HepG2 (cell line): ENCODE data around the gene ZC3H18. TPM values are rescaled to one million over a fixed set of nuclear protein-coding genes. Genes with fewer than 3 reads are reported as not detected.

ENCODE experiments used
- DNMT1 ChIP-seq: sonication (generic); formaldehyde crosslinking; IDR thresholded peaks from 2 replicates; pipeline ENCODE4 v1.5.1; 2020; ENCODE audit warnings: mild to moderate bottlenecking, missing genetic modification reagents
- E2F1 ChIP-seq: sonication (generic); formaldehyde crosslinking; IDR thresholded peaks from 2 replicates; pipeline ENCODE4 v1.5.0; 2020; ENCODE audit warnings: missing genetic modification reagents
- HCFC1 ChIP-seq: fragments of 150-350 bp; IDR thresholded peaks from 2 replicates; pipeline ENCODE4 v1.6.1; 2014; ENCODE audit warnings: low read depth, low read length
- MAZ ChIP-seq, 2 experiments: sonication (generic) in 1 of 2; formaldehyde crosslinking in 1 of 2; IDR thresholded peaks; 2 replicates each; pipeline versions ENCODE4 v1.5.0 to v1.6.1; 2012 to 2020; ENCODE audit warnings: low read depth in 2 of 2, mild to moderate bottlenecking in 2 of 2, borderline replicate concordance in 1 of 2, improper control_type of control experiment in 1 of 2, low read length in 1 of 2, missing genetic modification reagents in 1 of 2, moderate library complexity in 1 of 2
- SIX4 ChIP-seq: sonication (generic); formaldehyde crosslinking; IDR thresholded peaks from 2 replicates; pipeline ENCODE4 v1.4.0; 2020; ENCODE audit warnings: missing genetic modification reagents
- SRSF4 ChIP-seq: fragments of 200-400 bp; formaldehyde crosslinking; IDR thresholded peaks from one replicate; pipeline ENCODE4 v1.6.1; 2018; ENCODE audit warnings: mild to moderate bottlenecking, low read depth, low read length, moderate library complexity; ENCODE audit not compliant: poor library complexity, severe bottlenecking
- THAP8 ChIP-seq: sonication (generic); formaldehyde crosslinking; IDR thresholded peaks from 2 replicates; pipeline ENCODE4 v1.5.1; 2020; ENCODE audit warnings: missing genetic modification reagents, mild to moderate bottlenecking, borderline replicate concordance
- ZEB1 ChIP-seq: IDR thresholded peaks from 2 replicates; pipeline ENCODE4 v1.6.1; 2012; ENCODE audit warnings: mild to moderate bottlenecking, low read depth, inconsistent platforms; ENCODE audit not compliant: insufficient replicate concordance
- ZNF280D ChIP-seq: sonication (generic); formaldehyde crosslinking; IDR thresholded peaks from 2 replicates; pipeline ENCODE4 v1.5.1; 2020; ENCODE audit warnings: mild to moderate bottlenecking, missing genetic modification reagents
- ZNF331 ChIP-seq: sonication (generic); formaldehyde crosslinking; IDR thresholded peaks from 2 replicates; pipeline ENCODE4 v1.4.0; 2020; ENCODE audit warnings: missing genetic modification reagents
- ZNF646 ChIP-seq: sonication (generic); formaldehyde crosslinking; IDR thresholded peaks from 2 replicates; pipeline ENCODE4 v1.9.0; 2021; ENCODE audit warnings: mild to moderate bottlenecking, missing genetic modification reagents
- ZNF720 ChIP-seq: sonication (generic); formaldehyde crosslinking; IDR thresholded peaks from 2 replicates; pipeline ENCODE4 v1.4.0; 2020; ENCODE audit warnings: missing genetic modification reagents
- polyA plus RNA-seq, 8 experiments: library from polyadenylated mRNA; depleted of rRNA in 3 of 8; stranded (reverse) in 7 of 8; unstranded in 1 of 8; fragments of >200 nt; fragmentation: Illumina TruSeq in 4 of 8; extraction: Trizol in 4 of 8; gene quantifications; 2 replicates each; pipeline versions ENCODE4 v1.2.1 to v1.2.3, GENCODE V29; 2011 to 2016; ENCODE audit warnings: low read depth in 4 of 8, missing spikeins in 1 of 8, mixed read lengths in 1 of 8; ENCODE audit not compliant: insufficient read depth in 1 of 8
- total RNA-seq, 5 experiments: library from RNA; depleted of rRNA; stranded (reverse); fragments of >200 nt; fragmentation: Illumina TruSeq; extraction: Trizol; gene quantifications; 2 replicates each; pipeline ENCODE4 v1.2.3, GENCODE V29; 2016; ENCODE audit warnings: low read depth in 1 of 5

Gene ZC3H18
- total and polyA plus RNA-seq, 2 of the 13 experiments (the other 11 are each of a cell fraction or from before 2014, with no cell fraction given): 11.2 to 27.4 TPM

DNA sequence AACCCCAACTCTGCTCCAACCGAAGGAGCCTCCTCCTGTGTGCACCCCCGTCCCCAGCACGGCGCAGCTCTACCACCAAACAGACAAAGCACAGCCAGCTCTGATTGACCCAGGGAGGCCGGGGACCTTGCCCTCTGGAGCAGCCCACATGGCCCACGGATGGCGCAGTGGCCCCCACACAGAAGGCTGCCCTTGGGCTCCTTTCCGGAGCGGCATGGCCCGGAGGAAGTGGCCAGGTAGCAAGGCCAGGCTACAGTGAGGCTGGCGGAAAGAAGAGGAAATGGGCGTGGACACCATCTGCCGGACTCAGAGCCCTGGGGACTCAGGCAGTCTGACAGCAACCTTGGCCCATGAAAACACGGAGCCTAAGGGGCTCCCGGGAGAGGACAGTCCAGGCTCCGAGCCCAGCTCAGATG, 19.9 kb upstream of the ZC3H18 start (continued):
- TF ChIP-seq E2F1 (CRISPR knock-in tag) (no peak), ZNF280D (CRISPR knock-in tag) (no peak), ZNF720 (CRISPR knock-in tag) (no peak), ZNF331 (CRISPR knock-in tag) (no peak), ZNF646 (no peak), MAZ (IDR thresholded peaks at IDR 0.05; ENCODE audit: borderline replicate concordance, low read depth, low read length) (0 out of 2 replicates have a peak, but pooled peaks have one; percentile 33), MAZ (CRISPR knock-in tag; IDR thresholded peaks at IDR 0.05; ENCODE audit: low read depth) (0 out of 2 replicates have a peak, but pooled peaks have one; percentile 48), DNMT1 (no peak), THAP8 (CRISPR knock-in tag) (no peak), ZEB1 (no peak), HCFC1 (no peak), SIX4 (CRISPR knock-in tag) (no peak), SRSF4 (no peak)
